Smooth muscle cell (in vitro differentiated cells): ENCODE measurements around the gene MBP. TPM values are rescaled to one million over a fixed set of nuclear protein-coding genes. Genes with fewer than 3 reads are reported as not detected.

ENCODE experiments used
- DNase-seq: peaks from one replicate; lab custom pipeline; 2025; ENCODE audit not compliant: unreplicated experiment; lab: John Stamatoyannopoulos, UW
- H2AFZ ChIP-seq: fragments of 200-600 bp; sonication (generic); 2 replicates; pipeline ENCODE4 v1.6.0; 2016; ENCODE audit warnings: antibody characterized with exemption, low read depth, mild to moderate bottlenecking
- H3F3A ChIP-seq: fragments of 200-600 bp; sonication (generic); 2 replicates; pipeline ENCODE4 v1.6.0; 2017; ENCODE audit warnings: antibody characterized with exemption, low read depth
- H3K27ac ChIP-seq: fragments of 200-600 bp; sonication (generic); 2 replicates; pipeline ENCODE4 v1.5.1; 2016; ENCODE audit warnings: low read depth, mild to moderate bottlenecking
- H3K27me3 ChIP-seq: fragments of 200-600 bp; sonication (generic); 2 replicates; pipeline ENCODE4 v1.6.1; 2016; ENCODE audit warnings: low read depth, mild to moderate bottlenecking
- H3K36me3 ChIP-seq: fragments of 200-600 bp; sonication (generic); 2 replicates; pipeline ENCODE4 v1.5.1; 2016; ENCODE audit warnings: low read depth
- H3K4me1 ChIP-seq: fragments of 200-600 bp; sonication (generic); 2 replicates; pipeline ENCODE4 v1.5.1; 2016; ENCODE audit warnings: low read depth
- H3K4me2 ChIP-seq: fragments of 200-600 bp; sonication (generic); 2 replicates; pipeline ENCODE4 v1.6.0; 2016; ENCODE audit warnings: mild to moderate bottlenecking
- H3K4me3 ChIP-seq: fragments of 200-600 bp; sonication (generic); 2 replicates; pipeline ENCODE4 v1.5.1; 2016; ENCODE audit warnings: mild to moderate bottlenecking
- H3K79me2 ChIP-seq: fragments of 200-600 bp; sonication (generic); 2 replicates; pipeline ENCODE4 v1.6.0; 2016; ENCODE audit warnings: low read depth, mild to moderate bottlenecking
- H3K9ac ChIP-seq: fragments of 200-600 bp; sonication (generic); 2 replicates; pipeline ENCODE4 v1.6.0; 2016; ENCODE audit warnings: low read depth
- H3K9me3 ChIP-seq: fragments of 200-600 bp; sonication (generic); replicated peaks from 2 replicates; pipeline ENCODE4 v1.5.1; 2016; ENCODE audit warnings: low read depth
- H4K20me1 ChIP-seq: fragments of 200-600 bp; sonication (generic); 2 replicates; pipeline ENCODE4 v1.6.0; 2016; ENCODE audit warnings: low read depth
- WGBS: methylation state at CpG from one replicate; pipeline ENCODE4 v1.1.7; 2016; ENCODE audit warnings: low lambda C conversion rate; 5-methylcytosine and 5-hydroxymethylcytosine counted together
- polyA plus RNA-seq: library from polyadenylated mRNA; unstranded; fragments of >200 nt; fragmentation: Nextera tagmentation; extraction: Ambion mirVana; gene quantifications from 2 replicates; pipeline ENCODE4 v1.2.1, GENCODE V29; 2016
- total RNA-seq: library from RNA; depleted of rRNA; stranded (reverse); fragments of >200 nt; gene quantifications from 2 replicates; pipeline ENCODE4 v1.2.3, GENCODE V29; 2014
- TF ChIP-seq, protein P1 (sequence below): fragments of 200-600 bp; sonication (generic); IDR thresholded peaks from 2 replicates; pipeline ENCODE4 v1.5.1; 2017; ENCODE audit warnings: borderline replicate concordance, mild to moderate bottlenecking, antibody characterized with exemption; ENCODE audit not compliant: insufficient read depth, poor library complexity, severe bottlenecking

Gene MBP
- total and polyA plus RNA-seq, 2 experiments from 2014 or later = 1.4 to 5.1 TPM

DNA sequence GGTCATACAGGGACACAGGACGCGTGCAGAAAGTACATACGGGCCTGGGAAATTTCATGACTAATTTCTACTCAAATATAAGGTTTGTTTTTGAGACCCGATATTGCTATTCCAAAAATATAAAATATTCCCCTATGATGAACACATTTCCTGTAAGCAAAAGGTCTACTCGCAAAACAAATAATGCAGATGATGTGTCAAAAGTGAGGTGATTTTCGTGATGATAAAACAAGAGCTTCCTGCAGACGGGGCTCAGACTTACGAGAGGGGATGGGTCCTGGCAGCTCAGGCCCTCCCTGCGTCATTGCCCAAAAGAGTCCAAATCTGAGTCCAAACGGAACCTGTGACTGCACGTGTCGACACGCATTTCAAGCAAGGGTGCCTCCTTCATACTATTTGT is 62.7 kb downstream of the MBP start:
- H3K4me2 ChIP-seq = no peak overlapping the region
- H3K9me3 ChIP-seq = no peaks in the 10 kb centered on the region
- H3K9ac ChIP-seq = no peak overlapping the region
- H3K27ac ChIP-seq = no peak overlapping the region
- TF ChIP-seq, protein P1, sequence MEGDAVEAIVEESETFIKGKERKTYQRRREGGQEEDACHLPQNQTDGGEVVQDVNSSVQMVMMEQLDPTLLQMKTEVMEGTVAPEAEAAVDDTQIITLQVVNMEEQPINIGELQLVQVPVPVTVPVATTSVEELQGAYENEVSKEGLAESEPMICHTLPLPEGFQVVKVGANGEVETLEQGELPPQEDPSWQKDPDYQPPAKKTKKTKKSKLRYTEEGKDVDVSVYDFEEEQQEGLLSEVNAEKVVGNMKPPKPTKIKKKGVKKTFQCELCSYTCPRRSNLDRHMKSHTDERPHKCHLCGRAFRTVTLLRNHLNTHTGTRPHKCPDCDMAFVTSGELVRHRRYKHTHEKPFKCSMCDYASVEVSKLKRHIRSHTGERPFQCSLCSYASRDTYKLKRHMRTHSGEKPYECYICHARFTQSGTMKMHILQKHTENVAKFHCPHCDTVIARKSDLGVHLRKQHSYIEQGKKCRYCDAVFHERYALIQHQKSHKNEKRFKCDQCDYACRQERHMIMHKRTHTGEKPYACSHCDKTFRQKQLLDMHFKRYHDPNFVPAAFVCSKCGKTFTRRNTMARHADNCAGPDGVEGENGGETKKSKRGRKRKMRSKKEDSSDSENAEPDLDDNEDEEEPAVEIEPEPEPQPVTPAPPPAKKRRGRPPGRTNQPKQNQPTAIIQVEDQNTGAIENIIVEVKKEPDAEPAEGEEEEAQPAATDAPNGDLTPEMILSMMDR = no peak
- DNase-seq = no peak
- no peaks in the 10 kb centered on the region for H3K27me3 ChIP-seq
- peaks cover 19% of the 10 kb centered on the region for H3F3A ChIP-seq
- 98% methylated on average over 13 of the region's 13 CpGs for WGBS
- H3K36me3 ChIP-seq = no peaks in the 10 kb centered on the region
- H3K79me2 ChIP-seq = no peaks in the 10 kb centered on the region
- no peaks in the 10 kb centered on the region for H4K20me1 ChIP-seq
- peaks cover 27% of the 10 kb centered on the region for H3K4me1 ChIP-seq
- H2AFZ ChIP-seq = no peak overlapping the region
- no peak overlapping the region for H3K4me3 ChIP-seq

DNA sequence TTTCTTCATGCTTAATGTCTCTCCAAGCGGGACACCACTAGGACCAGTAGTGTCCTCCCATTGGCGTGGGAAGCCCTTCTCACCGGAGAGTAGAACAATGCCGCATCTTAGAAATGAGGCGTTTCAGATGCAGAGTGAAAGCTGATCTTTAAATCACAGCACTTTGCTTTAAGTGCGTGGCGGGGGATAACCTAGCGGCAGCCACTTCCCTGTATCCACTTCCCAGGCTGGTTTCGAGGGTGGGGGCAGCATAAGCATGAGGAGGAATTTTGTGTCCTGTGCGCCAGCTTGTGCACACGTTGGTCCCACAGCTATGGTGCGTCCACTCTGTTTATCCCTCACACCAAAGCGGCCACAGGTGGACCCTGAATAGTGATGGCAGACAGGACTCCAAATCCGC is 63.1 kb downstream of the MBP start:
- H3F3A ChIP-seq = peaks cover 22% of the 10 kb centered on the region
- H3K79me2 ChIP-seq = no peaks in the 10 kb centered on the region
- peaks cover 28% of the 10 kb centered on the region for H3K4me1 ChIP-seq
- 93% methylated on average over 14 of the region's 14 CpGs for WGBS
- no peak overlapping the region for H3K4me3 ChIP-seq
- no peaks in the 10 kb centered on the region for H3K9me3 ChIP-seq
- no peak overlapping the region for H2AFZ ChIP-seq
- no peak for DNase-seq
- peak overlapping the region; percentile 83 for H3K27ac ChIP-seq
- H3K9ac ChIP-seq = peak overlapping the region; percentile 37
- TF ChIP-seq, protein P1 = no peak
- no peaks in the 10 kb centered on the region for H4K20me1 ChIP-seq
- no peaks in the 10 kb centered on the region for H3K36me3 ChIP-seq
- H3K4me2 ChIP-seq = no peak overlapping the region
- no peaks in the 10 kb centered on the region for H3K27me3 ChIP-seq

DNA sequence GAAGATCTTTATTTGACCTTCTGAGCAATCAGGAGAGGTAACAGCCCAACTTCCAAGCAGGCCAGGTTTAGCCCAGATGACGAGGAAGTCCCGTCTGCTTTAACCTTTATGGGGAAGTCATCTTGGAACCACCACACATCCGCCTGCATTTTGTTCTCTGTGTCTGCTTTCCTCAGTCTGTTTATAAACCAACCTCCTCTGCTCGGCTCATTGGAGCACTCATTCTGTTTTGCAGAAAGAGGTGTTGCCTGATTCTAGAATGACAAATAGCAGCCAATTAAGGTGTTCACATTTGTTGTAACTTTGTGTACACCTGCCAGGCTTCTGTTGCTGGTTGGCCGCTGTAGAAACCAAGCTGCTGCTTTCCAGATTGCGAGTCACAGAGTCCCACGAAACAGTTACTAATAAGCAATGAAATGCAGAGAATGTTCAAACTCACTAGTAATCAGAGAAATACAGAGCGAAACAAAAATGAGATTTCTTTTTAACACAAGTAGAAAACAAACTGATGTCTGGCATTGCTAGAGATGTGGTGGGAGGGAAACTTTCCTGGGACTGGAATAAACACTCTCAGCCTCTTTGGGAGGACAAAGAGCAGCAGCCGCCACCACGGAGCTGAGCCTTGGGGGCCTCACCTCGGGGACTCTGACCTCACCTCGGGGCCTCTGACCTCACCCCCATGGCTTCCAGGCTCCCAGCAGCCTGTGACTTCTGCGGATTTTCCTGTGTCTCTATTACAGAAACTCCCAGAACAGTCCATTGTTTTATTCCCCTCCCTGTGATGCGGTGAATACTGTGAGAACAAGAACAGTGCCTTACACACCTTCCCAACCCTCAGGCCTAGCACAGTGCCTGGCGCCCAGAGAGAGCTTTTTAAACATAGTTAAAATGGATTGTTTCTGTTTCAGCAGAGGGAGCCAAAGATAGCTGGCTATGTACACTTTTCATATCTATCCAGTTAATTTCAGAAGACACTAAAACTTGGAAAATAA is 64.0 kb downstream of the MBP start:
- peaks cover 28% of the 10 kb centered on the region for H3K4me1 ChIP-seq
- peak overlapping the region; percentile 26 for H2AFZ ChIP-seq
- H3K27me3 ChIP-seq = no peaks in the 10 kb centered on the region
- H3K9me3 ChIP-seq = no peaks in the 10 kb centered on the region
- H3K36me3 ChIP-seq = no peaks in the 10 kb centered on the region
- H3K4me3 ChIP-seq = no peak overlapping the region
- H4K20me1 ChIP-seq = no peaks in the 10 kb centered on the region
- no peaks in the 10 kb centered on the region for H3K79me2 ChIP-seq
- peak overlapping the region; percentile 37 for H3K9ac ChIP-seq
- H3K27ac ChIP-seq = peak overlapping the region; percentile 83
- H3K4me2 ChIP-seq = peak overlapping the region; percentile 52
- TF ChIP-seq, protein P1 = no peak
- WGBS = 50% methylated on average over 15 of the region's 15 CpGs
- no peak for DNase-seq
- H3F3A ChIP-seq = peaks cover 25% of the 10 kb centered on the region
